MCF 10A (cell line): Measurements from ENCODE around the gene ST8SIA1. TPM values are rescaled to one million over a fixed set of nuclear protein-coding genes. Genes with fewer than 3 reads are reported as not detected.

Experiments
- BruUV-seq: library from RNA; stranded (reverse); fragments of 400-500 nt; replicated peaks from 2 replicates; lab custom pipeline; 2021; lab: Mats Ljungman, UMichigan
- CTCF ChIA-PET: fragments of 300-600 bp; sonication (Branson Sonifier 250); formaldehyde crosslinking; extraction: SDS; loops from one replicate; lab custom pipeline; 2021; ENCODE audit warnings: antibody characterized with exemption, inconsistent platforms; lab: Yijun Ruan, JAX
- POLR2A ChIA-PET: fragments of 300-600, 350-650 bp; sonication (Branson Sonifier 250); formaldehyde crosslinking; extraction: SDS; loops from one replicate; lab custom pipeline; 2020; ENCODE audit warnings: antibody characterized with exemption, inconsistent platforms; lab: Yijun Ruan, JAX
- DNase-seq: peaks from one replicate; pipeline ENCODE4 v3.0.0-alpha.2; 2018; ENCODE audit not compliant: unreplicated experiment
- H3K27ac Mint-ChIP-seq: one replicate; pipeline ENCODE4 v1.8.0; 2022; ENCODE audit warnings: mild to moderate bottlenecking, low read depth, mixed read lengths; ENCODE audit not compliant: unreplicated experiment
- H3K27me3 Mint-ChIP-seq: one replicate; pipeline ENCODE4 v1.8.0; 2022; ENCODE audit warnings: mixed read lengths; ENCODE audit not compliant: insufficient read depth, unreplicated experiment
- H3K36me3 Mint-ChIP-seq: one replicate; pipeline ENCODE4 v1.8.0; 2022; ENCODE audit warnings: mild to moderate bottlenecking, moderate library complexity, mixed read lengths; ENCODE audit not compliant: insufficient read depth, unreplicated experiment
- H3K4me1 Mint-ChIP-seq: one replicate; pipeline ENCODE4 v1.8.0; 2022; ENCODE audit warnings: mixed read lengths; ENCODE audit not compliant: insufficient read depth, unreplicated experiment
- H3K4me3 Mint-ChIP-seq: one replicate; pipeline ENCODE4 v1.8.0; 2022; ENCODE audit warnings: mild to moderate bottlenecking, moderate library complexity, mixed read lengths; ENCODE audit not compliant: unreplicated experiment
- H3K9me3 Mint-ChIP-seq: one replicate; pipeline ENCODE4 v1.8.0; 2022; ENCODE audit warnings: mixed read lengths; ENCODE audit not compliant: unreplicated experiment
- CTCF ChIP-seq: fragments of 200-600 bp; IDR thresholded peaks from one replicate; pipeline ENCODE4 v1.8.0; 2022; ENCODE audit warnings: antibody characterized with exemption, mild to moderate bottlenecking; ENCODE audit not compliant: unreplicated experiment
- intact Hi-C: fragments of 100-400 bp; cut with micrococcal nuclease; formaldehyde crosslinking; loops from 2 replicates; pipeline ENCODE4 v1.14.1; 2022
- total RNA-seq: library from RNA; stranded (reverse); gene quantifications from 2 replicates; pipeline ENCODE4 v1.2.3, GENCODE V29; 2022

The ST8SIA1 gene
- total RNA-seq, 1 experiment from 2014 or later, result 3.8 TPM

- Mint-ChIP-seq H3K27me3 (no peaks in the 10 kb centered on the region), H3K36me3 (no peaks in the 10 kb centered on the region), H3K4me3 (no peak overlapping the region), H3K4me1 (no peaks in the 10 kb centered on the region), H3K9me3 (peaks cover 23% of the 10 kb centered on the region), H3K27ac (no peak overlapping the region)
- POLR2A ChIA-PET, result no interaction called here
- DNase-seq, result peak; percentile 52
- CTCF ChIA-PET, result interaction anchor here (0.6 to 1.8 kb wide), 2 partner anchors 10 to 477 kb away, joined by 3 to 7 read pairs; no protein-coding TSS in a partner anchor
- no TSS peak for BruUV-seq
- intact Hi-C loops, result no loop called here
- TF ChIP-seq CTCF, result no peak
Measured at GRCh38 chr12:22299294-22299912, 35.1 kb downstream of the ST8SIA1 start.

GRCh38 chr12:22289250-22289649 is 45.3 kb downstream of the ST8SIA1 start:
- no peak overlapping the region for H3K4me3 Mint-ChIP-seq
- CTCF ChIA-PET, result interaction anchor here (0.6 kb wide), 1 partner anchor 206 kb away, joined by 5 read pairs; no protein-coding TSS in a partner anchor
- peaks cover 14% of the 10 kb centered on the region for H3K4me1 Mint-ChIP-seq
- H3K27me3 Mint-ChIP-seq, result no peaks in the 10 kb centered on the region
- H3K36me3 Mint-ChIP-seq, result peaks cover 16% of the 10 kb centered on the region
- no peaks in the 10 kb centered on the region for H3K9me3 Mint-ChIP-seq
- DNase-seq, result no peak
- no peak overlapping the region for H3K27ac Mint-ChIP-seq
- POLR2A ChIA-PET, result no interaction called here
- intact Hi-C loops, result no loop called here
- no TSS peak for BruUV-seq
- no peak for TF ChIP-seq CTCF

- ChIA-PET POLR2A (interaction anchor here (0.6 to 1.1 kb wide), 3 partner anchors 12 to 22 kb away, joined by 3 to 7 read pairs (median 3); no protein-coding TSS in a partner anchor), CTCF (interaction anchor here (0.6 to 0.8 kb wide), 2 partner anchors 11 to 205 kb away, joined by 3 to 4 read pairs; no protein-coding TSS in a partner anchor)
- no peak for TF ChIP-seq CTCF
- Mint-ChIP-seq H3K27me3 (no peaks in the 10 kb centered on the region), H3K27ac (no peak overlapping the region), H3K9me3 (no peaks in the 10 kb centered on the region), H3K4me1 (peaks cover 24% of the 10 kb centered on the region), H3K36me3 (peaks cover 11% of the 10 kb centered on the region), H3K4me3 (no peak overlapping the region)
- DNase-seq, result no peak
- BruUV-seq, result no TSS peak
- intact Hi-C loops, result no loop called here
Measured at GRCh38 chr12:22287776-22288621, 46.5 kb downstream of the ST8SIA1 start.

GRCh38 chr12:22287101-22287500 is 47.4 kb downstream of the ST8SIA1 start:
- DNase-seq, result no peak
- CTCF ChIA-PET, result interaction anchor here (0.6 kb wide), 1 partner anchor 204 kb away, joined by 4 read pairs; no protein-coding TSS in a partner anchor
- POLR2A ChIA-PET, result interaction anchor here (0.6 to 1.1 kb wide), 5 partner anchors 11 to 186 kb away, joined by 3 to 7 read pairs (median 3); no protein-coding TSS in a partner anchor
- intact Hi-C loops, result no loop called here
- TF ChIP-seq CTCF, result no peak
- Mint-ChIP-seq H3K36me3 (peaks cover 10% of the 10 kb centered on the region), H3K4me3 (no peak overlapping the region), H3K9me3 (no peaks in the 10 kb centered on the region), H3K27me3 (no peaks in the 10 kb centered on the region), H3K4me1 (peaks cover 32% of the 10 kb centered on the region), H3K27ac (peak overlapping the region; percentile 15)
- BruUV-seq, result no TSS peak
